ENCODE data around the gene TSN.

- TF ChIP-seq, protein P1, sequence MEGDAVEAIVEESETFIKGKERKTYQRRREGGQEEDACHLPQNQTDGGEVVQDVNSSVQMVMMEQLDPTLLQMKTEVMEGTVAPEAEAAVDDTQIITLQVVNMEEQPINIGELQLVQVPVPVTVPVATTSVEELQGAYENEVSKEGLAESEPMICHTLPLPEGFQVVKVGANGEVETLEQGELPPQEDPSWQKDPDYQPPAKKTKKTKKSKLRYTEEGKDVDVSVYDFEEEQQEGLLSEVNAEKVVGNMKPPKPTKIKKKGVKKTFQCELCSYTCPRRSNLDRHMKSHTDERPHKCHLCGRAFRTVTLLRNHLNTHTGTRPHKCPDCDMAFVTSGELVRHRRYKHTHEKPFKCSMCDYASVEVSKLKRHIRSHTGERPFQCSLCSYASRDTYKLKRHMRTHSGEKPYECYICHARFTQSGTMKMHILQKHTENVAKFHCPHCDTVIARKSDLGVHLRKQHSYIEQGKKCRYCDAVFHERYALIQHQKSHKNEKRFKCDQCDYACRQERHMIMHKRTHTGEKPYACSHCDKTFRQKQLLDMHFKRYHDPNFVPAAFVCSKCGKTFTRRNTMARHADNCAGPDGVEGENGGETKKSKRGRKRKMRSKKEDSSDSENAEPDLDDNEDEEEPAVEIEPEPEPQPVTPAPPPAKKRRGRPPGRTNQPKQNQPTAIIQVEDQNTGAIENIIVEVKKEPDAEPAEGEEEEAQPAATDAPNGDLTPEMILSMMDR (IDR thresholded peaks at IDR 0.05 in 4 of 5, conservative IDR thresholded peaks at IDR 0.05 in 1 of 5), result no peak
- TF ChIP-seq POLR2A (IDR thresholded peaks at IDR 0.05), result no peak
These were observed 19.9 kb upstream of the TSN start for GRCh38 chr2:121735518-121736074.

Data from gastrocnemius medialis (tissue), 4 donors.